Measurements from ENCODE around the gene FANCM.

DNA sequence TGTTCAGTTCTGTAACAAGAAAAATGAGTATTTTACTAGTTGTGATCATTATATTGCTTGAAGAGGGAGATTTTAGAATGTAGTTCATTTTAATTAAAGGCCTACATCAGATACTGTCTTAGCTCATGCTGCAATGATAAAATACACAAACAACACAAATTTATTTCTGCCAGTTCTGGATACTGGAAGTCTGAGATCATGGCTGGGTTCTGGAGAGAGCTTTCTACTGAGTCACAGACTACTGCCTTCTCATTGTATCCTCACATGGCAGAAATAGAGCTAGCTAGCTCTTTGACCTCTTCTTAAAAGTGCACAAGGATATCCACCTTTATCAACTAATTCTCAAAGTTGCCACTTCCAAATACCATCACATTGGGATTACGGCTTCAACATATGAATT lies 63.5 kb downstream of the FANCM start:
- TF ChIP-seq, protein P1, sequence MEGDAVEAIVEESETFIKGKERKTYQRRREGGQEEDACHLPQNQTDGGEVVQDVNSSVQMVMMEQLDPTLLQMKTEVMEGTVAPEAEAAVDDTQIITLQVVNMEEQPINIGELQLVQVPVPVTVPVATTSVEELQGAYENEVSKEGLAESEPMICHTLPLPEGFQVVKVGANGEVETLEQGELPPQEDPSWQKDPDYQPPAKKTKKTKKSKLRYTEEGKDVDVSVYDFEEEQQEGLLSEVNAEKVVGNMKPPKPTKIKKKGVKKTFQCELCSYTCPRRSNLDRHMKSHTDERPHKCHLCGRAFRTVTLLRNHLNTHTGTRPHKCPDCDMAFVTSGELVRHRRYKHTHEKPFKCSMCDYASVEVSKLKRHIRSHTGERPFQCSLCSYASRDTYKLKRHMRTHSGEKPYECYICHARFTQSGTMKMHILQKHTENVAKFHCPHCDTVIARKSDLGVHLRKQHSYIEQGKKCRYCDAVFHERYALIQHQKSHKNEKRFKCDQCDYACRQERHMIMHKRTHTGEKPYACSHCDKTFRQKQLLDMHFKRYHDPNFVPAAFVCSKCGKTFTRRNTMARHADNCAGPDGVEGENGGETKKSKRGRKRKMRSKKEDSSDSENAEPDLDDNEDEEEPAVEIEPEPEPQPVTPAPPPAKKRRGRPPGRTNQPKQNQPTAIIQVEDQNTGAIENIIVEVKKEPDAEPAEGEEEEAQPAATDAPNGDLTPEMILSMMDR (conservative IDR thresholded peaks at IDR 0.05; ENCODE audit: low read length) = no peak
- no peak for TF ChIP-seq EZH2phosphoT487 (IDR thresholded peaks at IDR 0.05; ENCODE audit: borderline replicate concordance, low read depth, low read length)
